HEK293 (cell line): ENCODE results near the gene UBE3B.

Experiments
- CTCF ChIA-PET: fragments of 350-600 bp; formaldehyde crosslinking; extraction: SDS; loops from one replicate; lab custom pipeline; 2021; ENCODE audit warnings: antibody characterized with exemption; lab: Yijun Ruan, JAX
- POLR2A ChIA-PET: fragments of 300-600 bp; formaldehyde crosslinking; extraction: SDS; loops from one replicate; lab custom pipeline; 2020; ENCODE audit warnings: antibody characterized with exemption, inconsistent platforms; lab: Yijun Ruan, JAX
- H3K27ac ChIP-seq: fragments of 200-500 bp; sonication (Bioruptor generic); 2 replicates; pipeline ENCODE4 v1.5.1; 2014; ENCODE audit warnings: low read depth, low read length, control low read depth, inconsistent platforms; ENCODE audit errors: extremely low read depth
- H3K36me3 ChIP-seq, 2 experiments: fragments of 200-500 bp in 1 of 2; sonication (Bioruptor generic) in 1 of 2; 1 replicate in 1 of 2; 2 replicates in 1 of 2; pipeline ENCODE4 v1.5.1; 2014 to 2017; ENCODE audit warnings: inconsistent platforms in 2 of 2, low read length in 2 of 2; ENCODE audit not compliant: control insufficient read depth in 2 of 2, insufficient read depth in 1 of 2
- H3K4me1 ChIP-seq: fragments of 200-500 bp; sonication (Bioruptor generic); 2 replicates; pipeline ENCODE4 v1.5.1; 2014; ENCODE audit warnings: mild to moderate bottlenecking, low read length, inconsistent platforms; ENCODE audit not compliant: control insufficient read depth, insufficient read depth
- H3K4me3 ChIP-seq: 2 replicates; pipeline ENCODE4 v1.5.1; 2011; ENCODE audit warnings: low read depth, mild to moderate bottlenecking, control low read depth, low read length, moderate library complexity
- H3K9me3 ChIP-seq: fragments of 200-500 bp; sonication (Bioruptor generic); 2 replicates; pipeline ENCODE4 v1.5.1; 2014; ENCODE audit warnings: low read depth, low read length, inconsistent platforms; ENCODE audit not compliant: control insufficient read depth, insufficient read depth
- SCRT2 ChIP-seq: fragments of 450-650 bp; formaldehyde crosslinking; IDR thresholded peaks from 2 replicates; pipeline ENCODE4 v1.5.1; 2016; ENCODE audit warnings: missing biosample characterization, missing genetic modification characterization
- ZNF214 ChIP-seq: fragments of 450-650 bp; formaldehyde crosslinking; IDR thresholded peaks from 2 replicates; pipeline ENCODE4 v1.5.1; 2017; ENCODE audit warnings: missing biosample characterization, mild to moderate bottlenecking, missing genetic modification characterization, borderline replicate concordance
- ZNF341 ChIP-seq: fragments of 450-650 bp; formaldehyde crosslinking; IDR thresholded peaks from 2 replicates; pipeline ENCODE4; 2016; ENCODE audit warnings: low read depth, missing biosample characterization, missing genetic modification characterization
- ZNF645 ChIP-seq: fragments of 450-650 bp; formaldehyde crosslinking; IDR thresholded peaks from 2 replicates; pipeline ENCODE4; 2016; ENCODE audit warnings: missing biosample characterization, missing genetic modification characterization
- ZNF664 ChIP-seq: fragments of 450-650 bp; formaldehyde crosslinking; IDR thresholded peaks from 2 replicates; pipeline ENCODE4 v1.5.1; 2016; ENCODE audit warnings: missing biosample characterization, missing genetic modification characterization

The UBE3B gene

GRCh38 chr12:109583733-109584132, 106.3 kb downstream of the UBE3B start:
- CTCF ChIA-PET: interaction anchor here (0.6 to 1.5 kb wide), 4 partner anchors 9 to 778 kb away, joined by 3 to 4 read pairs (median 3); no protein-coding TSS in a partner anchor

More at GRCh38 chr12:109583733-109584132, 106.3 kb downstream of the UBE3B start:
- Histone ChIP-seq H3K27ac (no peak overlapping the region), H3K4me1 (no peaks in the 10 kb centered on the region), H3K9me3 (no peaks in the 10 kb centered on the region), H3K36me3 (peaks cover 4 to 44% of the 10 kb centered on the region in 2 experiments)
- POLR2A ChIA-PET: interaction anchor here (0.6 kb wide), 1 partner anchor 32 kb away, joined by 5 read pairs; no protein-coding TSS in a partner anchor
- TF ChIP-seq SCRT2 (tag by site-specific recombination): 0 out of 2 replicates have a peak, but pooled peaks have one; percentile 42
- no peak for TF ChIP-seq ZNF341 (tag by site-specific recombination)
- no peak for TF ChIP-seq ZNF214 (tag by site-specific recombination)
- TF ChIP-seq ZNF645: no peak
- peak; percentile 93 for TF ChIP-seq ZNF664
- TF ChIP-seq, all 188 proteins: peak for 2
- H3K4me3 ChIP-seq: no peak overlapping the region
